CD4-positive, alpha-beta T cell (primary cell): ENCODE results near the gene RSF1. TPM values are rescaled to one million over a fixed set of nuclear protein-coding genes. Genes with fewer than 3 reads are reported as not detected.

Experiments used
- ATAC-seq: fragments of 200-7000 bp; cut with Tn5 transposase; one replicate; pipeline ENCODE4 v1.10.0; 2022; ENCODE audit warnings: mild to moderate bottlenecking; ENCODE audit not compliant: poor library complexity
- CTCF ChIA-PET: fragments of 350-600 bp; sonication (Branson Sonifier 250); formaldehyde crosslinking; loops from one replicate; lab custom pipeline; 2021; ENCODE audit warnings: antibody characterized with exemption, inconsistent platforms; lab: Charles Lee
- POLR2A ChIA-PET: fragments of 350-600 bp; sonication (Branson Sonifier 250); formaldehyde crosslinking; loops from one replicate; lab custom pipeline; 2021; ENCODE audit warnings: antibody characterized with exemption, inconsistent platforms; lab: Charles Lee
- DNase-seq, 14 experiments: peaks; one replicate each; pipeline ENCODE4 v3.0.0-alpha.2; 2013 to 2020; ENCODE audit warnings: mixed read lengths in 2 of 14
- H3K27ac ChIP-seq, 2 donors: one replicate each; pipeline versions ENCODE4 v1.5.1 to v1.7.0; 2013; ENCODE audit warnings: low read length in 2 of 2, low read depth in 1 of 2, mild to moderate bottlenecking in 1 of 2
- H3K27me3 ChIP-seq, 2 experiments: 1 replicate in 1 of 2; 2 replicates in 1 of 2; pipeline versions ENCODE4 v1.6.1 to v1.7.0; 2013; ENCODE audit warnings: low read length in 2 of 2, control low read depth in 1 of 2, mild to moderate bottlenecking in 1 of 2, moderate library complexity in 1 of 2; ENCODE audit not compliant: insufficient read depth in 2 of 2, control insufficient read depth in 1 of 2
- H3K36me3 ChIP-seq: one replicate; pipeline ENCODE4 v1.6.1; 2013; ENCODE audit warnings: low read length, control low read depth; ENCODE audit not compliant: insufficient read depth
- H3K4me1 ChIP-seq: one replicate; pipeline ENCODE4 v1.6.1; 2013; ENCODE audit warnings: low read length, control low read depth; ENCODE audit not compliant: insufficient read depth
- H3K4me3 ChIP-seq: one replicate; pipeline ENCODE4 v1.5.1; 2013; ENCODE audit warnings: mild to moderate bottlenecking, low read length, moderate library complexity
- H3K9me3 ChIP-seq, 2 experiments: 1 replicate in 1 of 2; 2 replicates in 1 of 2; pipeline versions ENCODE4 v1.6.1 to v1.7.0; 2013; ENCODE audit warnings: low read length in 2 of 2, mild to moderate bottlenecking in 2 of 2, control low read depth in 1 of 2, moderate library complexity in 1 of 2; ENCODE audit not compliant: control insufficient read depth in 1 of 2, insufficient read depth in 1 of 2
- H3K27ac Mint-ChIP-seq: one replicate; pipeline ENCODE4 v1.8.0; 2020; ENCODE audit warnings: mixed read lengths
- H3K27me3 Mint-ChIP-seq: one replicate; pipeline ENCODE4 v1.8.0; 2021; ENCODE audit warnings: mixed read lengths
- H3K36me3 Mint-ChIP-seq: one replicate; pipeline ENCODE4 v1.8.0; 2021; ENCODE audit warnings: low read depth, mixed read lengths
- H3K4me1 Mint-ChIP-seq: one replicate; pipeline ENCODE4 v1.8.0; 2021; ENCODE audit warnings: low read depth, mixed read lengths
- H3K4me3 Mint-ChIP-seq: one replicate; pipeline ENCODE4 v1.8.0; 2020; ENCODE audit warnings: mild to moderate bottlenecking, mixed read lengths
- H3K9me3 Mint-ChIP-seq: one replicate; pipeline ENCODE4 v1.8.0; 2020; ENCODE audit warnings: mixed read lengths
- intact Hi-C, 2 experiments: fragments of 100-400 bp; cut with DNase I in 1 of 2; cut with micrococcal nuclease in 1 of 2; formaldehyde crosslinking; loops; one replicate each; pipeline versions ENCODE4 v1.15.1 to v1.9.0; 2023 to 2025; cut with DNase I, micrococcal nuclease
- total RNA-seq, 174 experiments: library from RNA in 2 of 174; stranded (reverse) in 2 of 174; gene quantifications; one replicate each; pipeline ENCODE4 v1.2.3 and lab custom pipeline; 2021 to 2026
- TF ChIP-seq, protein P1 (sequence below): fragments of 200-600 bp; IDR thresholded peaks from one replicate; pipeline ENCODE4 v1.8.0; 2022; ENCODE audit warnings: antibody characterized with exemption, mild to moderate bottlenecking

Gene RSF1
- total RNA-seq, 2 experiments from 2014 or later: 87.7 to 91.9 TPM

DNA sequence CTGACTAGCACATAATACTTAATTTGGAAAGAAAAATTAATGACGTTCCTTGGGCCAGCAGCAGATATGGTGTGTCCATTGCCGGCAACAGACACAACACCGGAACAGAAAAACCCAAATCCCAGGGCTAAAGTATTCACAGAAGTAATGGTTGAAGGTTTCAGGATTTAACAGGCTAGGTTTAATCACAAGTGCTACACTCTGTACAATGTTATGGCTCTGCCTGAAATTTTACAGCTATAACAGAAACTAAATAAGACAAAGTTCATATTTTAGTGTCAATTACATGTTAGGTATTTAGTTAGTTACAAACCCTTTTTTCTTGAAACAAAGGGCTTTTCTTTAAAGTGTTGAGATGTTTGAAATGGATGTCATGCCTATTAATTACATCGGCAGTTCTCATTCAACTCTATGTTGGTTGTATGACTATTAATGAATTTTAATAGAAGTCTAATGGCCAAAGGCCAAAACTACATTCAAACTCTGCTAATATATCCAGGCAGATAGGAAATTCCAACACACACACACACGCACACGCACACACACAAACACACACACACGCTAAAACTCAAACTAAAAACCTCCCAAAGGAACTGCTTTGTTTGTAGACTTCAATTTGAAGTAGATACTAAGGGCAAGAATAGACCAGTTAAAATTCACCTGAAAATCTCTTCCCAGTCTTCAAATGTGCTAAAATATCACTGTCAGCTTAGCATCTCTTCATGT, 155.1 kb downstream of the RSF1 start:
- H3K27me3 ChIP-seq: no peaks in the 10 kb centered on the region
- Mint-ChIP-seq H3K9me3 (no peaks in the 10 kb centered on the region), H3K4me3 (no peak overlapping the region), H3K4me1 (no peaks in the 10 kb centered on the region), H3K27ac (no peak overlapping the region), H3K27me3 (no peaks in the 10 kb centered on the region), H3K36me3 (peaks cover 55% of the 10 kb centered on the region)
- H3K4me1 ChIP-seq: no peaks in the 10 kb centered on the region
- no peaks in the 10 kb centered on the region for H3K9me3 ChIP-seq
- DNase-seq (no peak), ATAC-seq (no peak)
- H3K4me3 ChIP-seq: no peak overlapping the region
- CTCF ChIA-PET: interaction anchor here (0.5 kb wide), 1 partner anchor 11 kb away, joined by 3 read pairs; no protein-coding TSS in a partner anchor
- intact Hi-C loops: no loop called here
- TF ChIP-seq, protein P1, sequence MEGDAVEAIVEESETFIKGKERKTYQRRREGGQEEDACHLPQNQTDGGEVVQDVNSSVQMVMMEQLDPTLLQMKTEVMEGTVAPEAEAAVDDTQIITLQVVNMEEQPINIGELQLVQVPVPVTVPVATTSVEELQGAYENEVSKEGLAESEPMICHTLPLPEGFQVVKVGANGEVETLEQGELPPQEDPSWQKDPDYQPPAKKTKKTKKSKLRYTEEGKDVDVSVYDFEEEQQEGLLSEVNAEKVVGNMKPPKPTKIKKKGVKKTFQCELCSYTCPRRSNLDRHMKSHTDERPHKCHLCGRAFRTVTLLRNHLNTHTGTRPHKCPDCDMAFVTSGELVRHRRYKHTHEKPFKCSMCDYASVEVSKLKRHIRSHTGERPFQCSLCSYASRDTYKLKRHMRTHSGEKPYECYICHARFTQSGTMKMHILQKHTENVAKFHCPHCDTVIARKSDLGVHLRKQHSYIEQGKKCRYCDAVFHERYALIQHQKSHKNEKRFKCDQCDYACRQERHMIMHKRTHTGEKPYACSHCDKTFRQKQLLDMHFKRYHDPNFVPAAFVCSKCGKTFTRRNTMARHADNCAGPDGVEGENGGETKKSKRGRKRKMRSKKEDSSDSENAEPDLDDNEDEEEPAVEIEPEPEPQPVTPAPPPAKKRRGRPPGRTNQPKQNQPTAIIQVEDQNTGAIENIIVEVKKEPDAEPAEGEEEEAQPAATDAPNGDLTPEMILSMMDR: no peak
- no peak overlapping the region for H3K27ac ChIP-seq
- H3K36me3 ChIP-seq: peaks cover 37% of the 10 kb centered on the region
- POLR2A ChIA-PET: no interaction called here

DNA sequence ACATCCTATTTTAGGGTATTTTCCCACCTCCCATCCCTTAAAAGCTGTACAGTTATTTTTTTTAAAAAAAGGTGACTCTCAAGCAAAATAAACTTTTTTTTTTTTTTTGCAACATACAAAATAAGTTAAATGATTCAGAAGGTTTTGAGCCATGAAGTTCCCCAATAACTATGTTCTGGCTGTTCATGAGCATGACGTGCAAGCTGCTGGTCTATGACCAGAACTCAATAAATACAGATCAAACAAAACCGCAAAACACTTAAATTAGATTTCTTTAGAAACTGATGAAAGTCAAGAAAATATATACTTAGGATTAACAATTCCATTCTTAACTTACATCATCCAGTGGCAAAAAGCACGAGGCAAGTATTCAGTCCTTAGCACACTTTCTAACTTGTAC, 158.9 kb downstream of the RSF1 start:
- Mint-ChIP-seq H3K27me3 (no peaks in the 10 kb centered on the region), H3K9me3 (no peaks in the 10 kb centered on the region), H3K4me3 (no peak overlapping the region), H3K4me1 (no peaks in the 10 kb centered on the region), H3K36me3 (peaks cover 19% of the 10 kb centered on the region), H3K27ac (no peak overlapping the region)
- Histone ChIP-seq H3K4me3 (no peak overlapping the region), H3K9me3 (no peaks in the 10 kb centered on the region), H3K36me3 (peaks cover 3% of the 10 kb centered on the region), H3K27ac (no peak overlapping the region), H3K4me1 (no peaks in the 10 kb centered on the region), H3K27me3 (no peaks in the 10 kb centered on the region)
- DNase-seq (no peak), ATAC-seq (no peak)
- CTCF ChIA-PET: interaction anchor here (1.0 kb wide), 1 partner anchor 11 kb away, joined by 3 read pairs; no protein-coding TSS in a partner anchor
- TF ChIP-seq, protein P1: no peak
- POLR2A ChIA-PET: interaction anchor here (0.6 kb wide), 1 partner anchor 438 kb away, joined by 3 read pairs; no protein-coding TSS in a partner anchor
- intact Hi-C loops: no loop called here

DNA sequence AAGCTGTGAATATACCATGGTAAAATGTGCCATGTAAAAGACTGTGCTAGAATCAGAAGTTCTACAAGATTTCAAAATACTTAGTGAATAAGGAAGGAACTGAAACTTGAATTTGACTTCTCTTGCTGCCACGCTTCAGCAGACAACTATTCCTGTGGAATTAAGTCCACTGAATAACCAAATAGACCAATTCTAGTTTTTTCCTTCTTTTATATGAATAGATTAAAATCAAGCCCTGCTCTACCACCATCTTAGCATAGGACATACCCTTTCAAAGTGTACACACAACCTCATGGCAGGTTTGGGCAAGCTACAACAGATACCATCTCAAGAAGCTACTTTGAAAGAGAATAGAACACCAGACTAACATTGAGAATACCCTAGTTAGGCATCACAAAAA, 159.6 kb downstream of the RSF1 start:
- no peak overlapping the region for H3K4me3 Mint-ChIP-seq
- no peak overlapping the region for H3K27ac ChIP-seq
- H3K27ac Mint-ChIP-seq: no peak overlapping the region
- H3K9me3 ChIP-seq: no peaks in the 10 kb centered on the region
- ChIA-PET CTCF (interaction anchor here (1.0 kb wide), 1 partner anchor 11 kb away, joined by 3 read pairs; no protein-coding TSS in a partner anchor), POLR2A (interaction anchor here (0.6 to 0.7 kb wide), 2 partner anchors 437 to 702 kb away, joined by 3 read pairs; no protein-coding TSS in a partner anchor)
- no peaks in the 10 kb centered on the region for H3K27me3 ChIP-seq
- TF ChIP-seq, protein P1: no peak
- no peaks in the 10 kb centered on the region for H3K9me3 Mint-ChIP-seq
- no peaks in the 10 kb centered on the region for H3K27me3 Mint-ChIP-seq
- ATAC-seq (no peak), DNase-seq (no peak)
- H3K36me3 Mint-ChIP-seq: peaks cover 12% of the 10 kb centered on the region
- H3K36me3 ChIP-seq: no peaks in the 10 kb centered on the region
- no peaks in the 10 kb centered on the region for H3K4me1 ChIP-seq
- H3K4me3 ChIP-seq: no peak overlapping the region
- intact Hi-C loops: no loop called here
- no peaks in the 10 kb centered on the region for H3K4me1 Mint-ChIP-seq
